H1 (cell line): ENCODE data around the gene SRSF1. TPM values are rescaled to one million over a fixed set of nuclear protein-coding genes. Genes with fewer than 3 reads are reported as not detected.

Experiments used
- CTCF ChIA-PET: fragments of 300-600 bp; sonication (Branson Sonifier 250); formaldehyde crosslinking; loops from one replicate; lab custom pipeline; 2021; ENCODE audit not compliant: partially characterized antibody; lab: Charles Lee
- POLR2A ChIA-PET: fragments of 300-600 bp; sonication (Branson Sonifier 250); formaldehyde crosslinking; loops from one replicate; lab custom pipeline; 2021; ENCODE audit warnings: inconsistent platforms; ENCODE audit not compliant: partially characterized antibody; lab: Charles Lee
- DNase-seq, 2 experiments: peaks; one replicate each; pipeline versions ENCODE4 v3.0.0 to v3.0.0-alpha.2; 2010 to 2022; ENCODE audit warnings: low spot score in 2 of 2, low read depth in 1 of 2, mixed read lengths in 1 of 2
- FAIRE-seq: peaks from 2 replicates; lab custom pipeline; 2011; peaks lifted over from hg19 to GRCh38; lab: Jason Lieb, UNC
- H2AFZ ChIP-seq: 2 replicates; pipeline ENCODE4 v1.8.1; 2012; ENCODE audit warnings: low read length, inconsistent platforms
- H2AK5ac ChIP-seq: 2 replicates; pipeline ENCODE4 v1.6.1; 2013; ENCODE audit warnings: low read depth, low read length
- H2BK120ac ChIP-seq: replicated peaks from 2 replicates; pipeline ENCODE3; 2013; ENCODE audit warnings: low read depth, low read length, inconsistent platforms
- H2BK12ac ChIP-seq: 2 replicates; pipeline ENCODE4 v1.6.1; 2013; ENCODE audit warnings: low read depth, low read length
- H2BK15ac ChIP-seq: 2 replicates; pipeline ENCODE4 v1.6.1; 2013; ENCODE audit warnings: low read length
- H2BK20ac ChIP-seq: 2 replicates; pipeline ENCODE4 v1.6.1; 2013; ENCODE audit warnings: low read length
- H2BK5ac ChIP-seq: 2 replicates; pipeline ENCODE4 v1.6.1; 2013; ENCODE audit warnings: low read depth, low read length
- H3K14ac ChIP-seq: 2 replicates; pipeline ENCODE4 v1.6.1; 2013; ENCODE audit warnings: inconsistent platforms; ENCODE audit not compliant: insufficient read length
- H3K18ac ChIP-seq: 2 replicates; pipeline ENCODE4 v1.6.1; 2013; ENCODE audit warnings: low read length; ENCODE audit errors: extremely low read depth
- H3K23ac ChIP-seq: 2 replicates; pipeline ENCODE4 v1.6.1; 2013; ENCODE audit warnings: inconsistent platforms; ENCODE audit not compliant: insufficient read length
- H3K23me2 ChIP-seq: 2 replicates; pipeline ENCODE4 v1.6.1; 2013; ENCODE audit warnings: low read depth, low read length
- H3K27ac ChIP-seq: 2 replicates; pipeline ENCODE4 v1.6.1; 2011; ENCODE audit warnings: low read depth, low read length, inconsistent platforms
- H3K27me3 ChIP-seq, 4 experiments: replicated peaks in 1 of 4; 1 replicate in 1 of 4; 2 replicates in 3 of 4; pipeline versions ENCODE4 v1.6.1 to v1.8.1; 2011 to 2013; ENCODE audit warnings: low read length in 3 of 4, mild to moderate bottlenecking in 3 of 4, inconsistent platforms in 2 of 4, mixed read lengths in 2 of 4, moderate library complexity in 1 of 4; ENCODE audit not compliant: control insufficient read depth in 3 of 4, insufficient read depth in 3 of 4; ENCODE audit errors: extremely low read depth in 1 of 4
- H3K36me3 ChIP-seq, 4 experiments: 2 replicates each; pipeline versions ENCODE4 v1.6.1 to v1.8.1; 2011 to 2013; ENCODE audit warnings: mild to moderate bottlenecking in 4 of 4, low read length in 3 of 4, moderate library complexity in 2 of 4, control low read depth in 1 of 4, inconsistent platforms in 1 of 4; ENCODE audit not compliant: insufficient read depth in 4 of 4, control insufficient read depth in 2 of 4
- H3K4ac ChIP-seq: replicated peaks from 2 replicates; pipeline ENCODE3; 2013; ENCODE audit warnings: low read length, low read depth, mixed read lengths, inconsistent platforms; ENCODE audit not compliant: insufficient read length
- H3K4me1 ChIP-seq, 4 experiments: replicated peaks in 1 of 4; 1 replicate in 1 of 4; 2 replicates in 3 of 4; pipeline versions ENCODE4 v1.6.1 to v1.8.1; 2011 to 2013; ENCODE audit warnings: low read length in 3 of 4, inconsistent platforms in 2 of 4, mixed read lengths in 1 of 4; ENCODE audit not compliant: insufficient read depth in 4 of 4, control insufficient read depth in 3 of 4
- H3K4me2 ChIP-seq, 2 experiments: 2 replicates each; pipeline versions ENCODE4 v1.6.1 to v1.8.1; 2011 to 2013; ENCODE audit warnings: low read depth in 2 of 2, low read length in 2 of 2, control low read depth in 1 of 2, inconsistent platforms in 1 of 2, mild to moderate bottlenecking in 1 of 2; ENCODE audit not compliant: insufficient read depth in 1 of 2
- H3K4me3 ChIP-seq, 4 experiments: fragments of 200-600, 300-600 bp in 1 of 4; sonication (generic), shearing (Covaris generic), sonication (Bioruptor Twin) in 1 of 4; 2 replicates each; pipeline versions ENCODE4 v1.5.1 to v1.8.1; 2011 to 2016; ENCODE audit warnings: low read length in 4 of 4, low read depth in 3 of 4, control low read depth in 2 of 4, inconsistent platforms in 2 of 4, mild to moderate bottlenecking in 2 of 4, mixed read lengths in 1 of 4, moderate library complexity in 1 of 4; ENCODE audit not compliant: insufficient read depth in 2 of 4; ENCODE audit errors: extremely low read depth in 1 of 4
- H3K56ac ChIP-seq: replicated peaks from 2 replicates; pipeline ENCODE3; 2013; ENCODE audit warnings: low read depth, mild to moderate bottlenecking, mixed read lengths, low read length, inconsistent platforms; ENCODE audit not compliant: insufficient read length
- H3K79me1 ChIP-seq: 2 replicates; pipeline ENCODE4 v1.6.1; 2013; ENCODE audit warnings: low read depth, low read length, control low read depth
- H3K79me2 ChIP-seq, 2 experiments: 2 replicates each; pipeline versions ENCODE4 v1.6.1 to v1.8.1; 2012 to 2013; ENCODE audit warnings: low read length in 2 of 2, mild to moderate bottlenecking in 2 of 2, inconsistent platforms in 1 of 2; ENCODE audit not compliant: insufficient read depth in 2 of 2, control insufficient read depth in 1 of 2
- H3K9ac ChIP-seq, 4 experiments: replicated peaks in 1 of 4; 1 replicate in 1 of 4; 2 replicates in 3 of 4; pipeline versions ENCODE4 v1.6.1 to v1.8.1; 2011 to 2013; ENCODE audit warnings: low read depth in 3 of 4, low read length in 3 of 4, control low read depth in 2 of 4, mild to moderate bottlenecking in 2 of 4, moderate library complexity in 2 of 4, inconsistent platforms in 1 of 4; ENCODE audit errors: extremely low read depth in 1 of 4
- H3K9me3 ChIP-seq, 2 experiments: 2 replicates each; pipeline versions ENCODE4 v1.6.1 to v1.8.1; 2012 to 2013; ENCODE audit warnings: mild to moderate bottlenecking in 2 of 2, moderate library complexity in 2 of 2, control low read depth in 1 of 2, inconsistent platforms in 1 of 2, low read depth in 1 of 2, low read length in 1 of 2, mixed read lengths in 1 of 2; ENCODE audit not compliant: insufficient read depth in 2 of 2
- H4K20me1 ChIP-seq, 2 experiments: replicated peaks in 1 of 2; 2 replicates each; pipeline versions ENCODE3 to v1.8.1; 2011 to 2013; ENCODE audit warnings: inconsistent platforms in 2 of 2, low read length in 2 of 2, mild to moderate bottlenecking in 1 of 2; ENCODE audit not compliant: insufficient read depth in 2 of 2, control insufficient read depth in 1 of 2
- H4K5ac ChIP-seq: 2 replicates; pipeline ENCODE4 v1.6.1; 2013; ENCODE audit warnings: low read length, low read depth, mixed read lengths, inconsistent platforms; ENCODE audit not compliant: insufficient read length
- H4K8ac ChIP-seq: 2 replicates; pipeline ENCODE4 v1.8.0; 2013; ENCODE audit warnings: mild to moderate bottlenecking, moderate library complexity, low read length, inconsistent platforms; ENCODE audit not compliant: insufficient read depth; ENCODE audit errors: extremely low read depth
- H4K91ac ChIP-seq: replicated peaks from 2 replicates; pipeline ENCODE3; 2013; ENCODE audit warnings: low read length, mixed read lengths, inconsistent platforms; ENCODE audit not compliant: insufficient read length
- ASH2L ChIP-seq: fragments of 200-600, 300-600 bp; sonication (generic); IDR thresholded peaks from one replicate; pipeline ENCODE4 v1.7.1; 2017; ENCODE audit warnings: low read length
- CTCF ChIP-seq, 3 experiments: IDR thresholded peaks; 1 replicate in 2 of 3; 2 replicates in 1 of 3; pipeline versions ENCODE4 v1.5.1 to v1.6.1; 2011; ENCODE audit warnings: low read length in 3 of 3, mild to moderate bottlenecking in 3 of 3, inconsistent platforms in 2 of 3, low read depth in 1 of 3, moderate library complexity in 1 of 3; ENCODE audit not compliant: insufficient read depth in 1 of 3; ENCODE audit errors: control extremely low read depth in 1 of 3
- TAF1 ChIP-seq: IDR thresholded peaks from 2 replicates; pipeline ENCODE4 v1.6.1; 2011; ENCODE audit warnings: mild to moderate bottlenecking, low read depth, low read length
- WGBS, 2 experiments: shearing (Covaris generic) in 1 of 2; methylation state at CpG; one replicate each; pipeline versions ENCODE4 v1.1.6 to v1.1.7; 2013 to 2015; ENCODE audit warnings: low lambda C conversion rate in 2 of 2, mixed read lengths in 2 of 2, inconsistent platforms in 1 of 2, low coverage in 1 of 2, missing lambda C conversion rate in 1 of 2; ENCODE audit not compliant: insufficient replicate concordance in 2 of 2, insufficient coverage in 1 of 2, insufficient read length in 1 of 2; ENCODE audit errors: extremely low coverage in 1 of 2, missing lambda C conversion rate in 1 of 2; 5-methylcytosine and 5-hydroxymethylcytosine counted together
- polyA plus RNA-seq, 7 experiments: library from polyadenylated mRNA; depleted of rRNA in 3 of 7; stranded (reverse) in 5 of 7; unstranded in 2 of 7; fragments of >200 nt in 5 of 7; fragments of 200-250 nt in 2 of 7; gene quantifications; 1 replicate in 5 of 7; 2 replicates in 1 of 7; 4 replicates in 1 of 7; pipeline versions ENCODE4 v1.2.1 to v1.2.3, GENCODE V29; 2011 to 2013; ENCODE audit warnings: missing spikeins in 2 of 7, mixed read lengths in 2 of 7
- total RNA-seq: library from RNA; stranded (reverse); fragmentation: NEBNext Ultra II Directional; extraction: Animal tissue kit (Norgen Biotek cat#: 25700); gene quantifications from 2 replicates; pipeline ENCODE4 v1.2.1, GENCODE V29; 2021

The SRSF1 gene
- total and polyA plus RNA-seq, 2 of the 8 experiments (the other 6 are each of a cell fraction or from before 2014, with no cell fraction given) = 149 to 429 TPM

- no peak overlapping the region for H2BK20ac ChIP-seq
- CTCF ChIA-PET = interaction anchor here (0.6 to 11.1 kb wide), 8 partner anchors 10 to 210 kb away, joined by 3 to 96 read pairs (median 3); no protein-coding TSS in a partner anchor
- no peaks in the 10 kb centered on the region for H3K23me2 ChIP-seq
- H3K9ac ChIP-seq = no peak overlapping the region
- no peaks in the 10 kb centered on the region for H3K9me3 ChIP-seq
- no peak overlapping the region for H4K5ac ChIP-seq
- no peak overlapping the region for H2BK5ac ChIP-seq
- peaks cover 0 to 2% (median 0%) of the 10 kb centered on the region in 4 experiments; a peak in 3 of 7 replicates for H3K27me3 ChIP-seq
- H2BK120ac ChIP-seq = no peak overlapping the region
- no peak overlapping the region for H3K4ac ChIP-seq
- TF ChIP-seq CTCF (IDR thresholded peaks at IDR 0.05; ENCODE audit: control extremely low read depth in 1 of 3, insufficient read depth in 1 of 3, low read depth in 1 of 3, low read length in 3 of 3) = no peak
- no peak for TF ChIP-seq ASH2L
- TF ChIP-seq TAF1 = no peak
- TF ChIP-seq, all 59 proteins: peak for 0
- no peaks in the 10 kb centered on the region for H3K79me1 ChIP-seq
- H3K14ac ChIP-seq = no peak overlapping the region
- H3K36me3 ChIP-seq = no peaks in the 10 kb centered on the region
- no peak overlapping the region for H3K4me3 ChIP-seq
- H4K91ac ChIP-seq = no peak overlapping the region
- FAIRE-seq (no peak), DNase-seq (peak in 1 of 2 experiments; percentile 32)
- 0 out of 2 replicates have a peak overlapping the region, but pooled peaks have one; percentile 89 for H2BK15ac ChIP-seq
- H2AFZ ChIP-seq = no peak overlapping the region
- H2BK12ac ChIP-seq = no peak overlapping the region
- no peak overlapping the region for H3K56ac ChIP-seq
- H3K4me2 ChIP-seq = no peak overlapping the region
- no peak overlapping the region for H3K18ac ChIP-seq
- no peaks in the 10 kb centered on the region for H4K20me1 ChIP-seq
- no peak overlapping the region for H2AK5ac ChIP-seq
- H4K8ac ChIP-seq = no peak overlapping the region
- 91% methylated on average over 8 of the region's 8 CpGs; no CpG with 5 or more reads in 1 of the 2 experiments for WGBS, 2 experiments
- H3K27ac ChIP-seq = no peak overlapping the region
- H3K23ac ChIP-seq = no peak overlapping the region
- no peaks in the 10 kb centered on the region for H3K79me2 ChIP-seq
- H3K4me1 ChIP-seq = peaks cover 0 to 4% (median 0%) of the 10 kb centered on the region in 4 experiments; a peak in 2 of 7 replicates
- POLR2A ChIA-PET = interaction anchor here (0.9 to 2.7 kb wide), 4 partner anchors 10 to 104 kb away, joined by 3 to 6 read pairs (median 3); no protein-coding TSS in a partner anchor
Observed at GRCh38 chr17:57962279-57963148, 44.5 kb downstream of the SRSF1 start.
